ENCODE results near the gene SLBP. TPM values are rescaled to one million over a fixed set of nuclear protein-coding genes. Genes with fewer than 3 reads are reported as not detected.

The SLBP gene
- total RNA-seq, 1 experiment from 2014 or later = 183 TPM

GRCh38 chr4:1752284-1753041, 40.3 kb upstream of the SLBP start:
- Histone ChIP-seq H3K4me1 (peaks cover 36% of the 10 kb centered on the region), H3K27ac (no peak overlapping the region), H3K27me3 (no peaks in the 10 kb centered on the region), H3K9me3 (replicated peaks) (no peaks in the 10 kb centered on the region), H3K4me3 (no peak overlapping the region), H3K36me3 (no peaks in the 10 kb centered on the region)
- DNase-seq = no peak

- no peak for DNase-seq
- H3K27ac ChIP-seq = no peak overlapping the region
- no peaks in the 10 kb centered on the region for H3K9me3 ChIP-seq (replicated peaks)
- H3K27me3 ChIP-seq = no peaks in the 10 kb centered on the region
- no peaks in the 10 kb centered on the region for H3K36me3 ChIP-seq
- no peak overlapping the region for H3K4me3 ChIP-seq
- H3K4me1 ChIP-seq = peaks cover 40% of the 10 kb centered on the region
Measured at GRCh38 chr4:1751919-1752283, 39.8 kb upstream of the SLBP start.

GRCh38 chr4:1751155-1751918, 39.2 kb upstream of the SLBP start:
- no peak overlapping the region for H3K27ac ChIP-seq
- H3K36me3 ChIP-seq = no peaks in the 10 kb centered on the region
- no peaks in the 10 kb centered on the region for H3K9me3 ChIP-seq (replicated peaks)
- H3K4me3 ChIP-seq = no peak overlapping the region
- no peaks in the 10 kb centered on the region for H3K27me3 ChIP-seq
- peaks cover 40% of the 10 kb centered on the region for H3K4me1 ChIP-seq
- DNase-seq = no peak

- H3K4me1 ChIP-seq = peaks cover 40% of the 10 kb centered on the region
- no peaks in the 10 kb centered on the region for H3K9me3 ChIP-seq (replicated peaks)
- H3K27ac ChIP-seq = no peak overlapping the region
- H3K4me3 ChIP-seq = no peak overlapping the region
- no peak for DNase-seq
- no peaks in the 10 kb centered on the region for H3K27me3 ChIP-seq
- no peaks in the 10 kb centered on the region for H3K36me3 ChIP-seq
Measured at GRCh38 chr4:1750381-1751154, 38.4 kb upstream of the SLBP start.

- Histone ChIP-seq H3K9me3 (replicated peaks) (no peaks in the 10 kb centered on the region), H3K4me3 (no peak overlapping the region), H3K4me1 (peaks cover 36% of the 10 kb centered on the region), H3K27ac (no peak overlapping the region), H3K36me3 (0 out of 2 replicates have a peak, but pooled peaks cover under 1% of the 10 kb centered on the region), H3K27me3 (no peaks in the 10 kb centered on the region)
- no peak for DNase-seq
Measured at GRCh38 chr4:1749826-1750225, 37.7 kb upstream of the SLBP start.

GRCh38 chr4:1749370-1749769, 37.3 kb upstream of the SLBP start:
- Histone ChIP-seq H3K4me3 (no peak overlapping the region), H3K27me3 (no peaks in the 10 kb centered on the region), H3K27ac (no peak overlapping the region), H3K4me1 (peaks cover 31% of the 10 kb centered on the region), H3K9me3 (replicated peaks) (no peaks in the 10 kb centered on the region), H3K36me3 (0 out of 2 replicates have a peak, but pooled peaks cover 4% of the 10 kb centered on the region)
- no peak for DNase-seq

- H3K36me3 ChIP-seq = peaks cover 8% of the 10 kb centered on the region; the same call in 1 of the 2 replicates
- no peaks in the 10 kb centered on the region for H3K27me3 ChIP-seq
- peak; percentile 90 to 94 for DNase-seq
- H3K27ac ChIP-seq = no peak overlapping the region
- H3K4me1 ChIP-seq = peaks cover 23% of the 10 kb centered on the region
- peak overlapping the region; percentile 27; the same call in 1 of the 2 replicates for H3K4me3 ChIP-seq
- no peaks in the 10 kb centered on the region for H3K9me3 ChIP-seq (replicated peaks)
Measured at GRCh38 chr4:1748465-1748995, 36.4 kb upstream of the SLBP start.

- no peak for DNase-seq
- no peak overlapping the region for H3K27ac ChIP-seq
- no peaks in the 10 kb centered on the region for H3K27me3 ChIP-seq
- no peak overlapping the region for H3K4me3 ChIP-seq
- peaks cover 11% of the 10 kb centered on the region; the same call in 1 of the 2 replicates for H3K36me3 ChIP-seq
- H3K4me1 ChIP-seq = peaks cover 13% of the 10 kb centered on the region; the same call in 1 of the 2 replicates
- no peaks in the 10 kb centered on the region for H3K9me3 ChIP-seq (replicated peaks)
Measured at GRCh38 chr4:1747603-1747967, 35.5 kb upstream of the SLBP start.

GRCh38 chr4:1746919-1747602, 34.9 kb upstream of the SLBP start:
- peaks cover 15% of the 10 kb centered on the region for H3K36me3 ChIP-seq
- H3K4me3 ChIP-seq = no peak overlapping the region
- peak; percentile 67 to 74 for DNase-seq
- no peaks in the 10 kb centered on the region for H3K9me3 ChIP-seq (replicated peaks)
- peaks cover 9% of the 10 kb centered on the region; the same call in 1 of the 2 replicates for H3K4me1 ChIP-seq
- no peaks in the 10 kb centered on the region for H3K27me3 ChIP-seq
- H3K27ac ChIP-seq = no peak overlapping the region

GRCh38 chr4:1746265-1746691, 34.2 kb upstream of the SLBP start:
- H3K4me3 ChIP-seq = no peak overlapping the region
- no peak overlapping the region for H3K27ac ChIP-seq
- no peaks in the 10 kb centered on the region for H3K27me3 ChIP-seq
- peaks cover 23% of the 10 kb centered on the region for H3K36me3 ChIP-seq
- no peaks in the 10 kb centered on the region for H3K9me3 ChIP-seq (replicated peaks)
- no peak for DNase-seq
- H3K4me1 ChIP-seq = peaks cover 5% of the 10 kb centered on the region; the same call in 1 of the 2 replicates

GRCh38 chr4:1745697-1746096, 33.6 kb upstream of the SLBP start:
- Histone ChIP-seq H3K9me3 (replicated peaks) (no peaks in the 10 kb centered on the region), H3K4me1 (peaks cover 5% of the 10 kb centered on the region; the same call in 1 of the 2 replicates), H3K27me3 (no peaks in the 10 kb centered on the region), H3K36me3 (peaks cover 28% of the 10 kb centered on the region), H3K27ac (no peak overlapping the region), H3K4me3 (no peak overlapping the region)
- no peak for DNase-seq

- DNase-seq = no peak
- Histone ChIP-seq H3K4me1 (peaks cover 5% of the 10 kb centered on the region; the same call in 1 of the 2 replicates), H3K9me3 (replicated peaks) (no peaks in the 10 kb centered on the region), H3K4me3 (no peak overlapping the region), H3K27me3 (no peaks in the 10 kb centered on the region), H3K27ac (no peak overlapping the region), H3K36me3 (peaks cover 34% of the 10 kb centered on the region)
Measured at GRCh38 chr4:1745165-1745564, 33.0 kb upstream of the SLBP start.

GRCh38 chr4:1744552-1744951, 32.4 kb upstream of the SLBP start:
- Histone ChIP-seq H3K27ac (no peak overlapping the region), H3K36me3 (peaks cover 39% of the 10 kb centered on the region), H3K4me3 (no peak overlapping the region), H3K27me3 (no peaks in the 10 kb centered on the region), H3K4me1 (peaks cover 5% of the 10 kb centered on the region; the same call in 1 of the 2 replicates), H3K9me3 (replicated peaks) (no peaks in the 10 kb centered on the region)
- DNase-seq = no peak

GRCh38 chr4:1743975-1744374, 31.9 kb upstream of the SLBP start:
- Histone ChIP-seq H3K27ac (no peak overlapping the region), H3K27me3 (no peaks in the 10 kb centered on the region), H3K36me3 (peaks cover 44% of the 10 kb centered on the region), H3K9me3 (replicated peaks) (no peaks in the 10 kb centered on the region), H3K4me3 (no peak overlapping the region), H3K4me1 (peaks cover 5% of the 10 kb centered on the region; the same call in 1 of the 2 replicates)
- no peak for DNase-seq
